Measurements from ENCODE around the gene CSTF2T. TPM values are rescaled to one million over a fixed set of nuclear protein-coding genes. Genes with fewer than 3 reads are reported as not detected.

CSTF2T gene
- total RNA-seq, 4 donors from 2014 or later: 24.1 to 29.3 (median 28.1) TPM

GRCh38 chr10:51679841-51680240 is 19.6 kb downstream of the CSTF2T start:
- Histone ChIP-seq H3K36me3 (no peaks in the 10 kb centered on the region), H3K27ac (no peak overlapping the region), H3K27me3 (no peaks in the 10 kb centered on the region), H3K4me1 (peaks cover 0 to 7% (median 0%) of the 10 kb centered on the region in 3 donors), H3K9me3 (no peaks in the 10 kb centered on the region), H3K4me3 (no peak overlapping the region)
- ATAC-seq: no peak
- WGBS, 2 donors (ENCODE audit: low coverage in 1 of 2): 77 to 100% methylated on average over 3 of the region's 6 CpGs
- no peak for TF ChIP-seq POLR2A (IDR thresholded peaks at IDR 0.05)
- TF ChIP-seq, protein P1, sequence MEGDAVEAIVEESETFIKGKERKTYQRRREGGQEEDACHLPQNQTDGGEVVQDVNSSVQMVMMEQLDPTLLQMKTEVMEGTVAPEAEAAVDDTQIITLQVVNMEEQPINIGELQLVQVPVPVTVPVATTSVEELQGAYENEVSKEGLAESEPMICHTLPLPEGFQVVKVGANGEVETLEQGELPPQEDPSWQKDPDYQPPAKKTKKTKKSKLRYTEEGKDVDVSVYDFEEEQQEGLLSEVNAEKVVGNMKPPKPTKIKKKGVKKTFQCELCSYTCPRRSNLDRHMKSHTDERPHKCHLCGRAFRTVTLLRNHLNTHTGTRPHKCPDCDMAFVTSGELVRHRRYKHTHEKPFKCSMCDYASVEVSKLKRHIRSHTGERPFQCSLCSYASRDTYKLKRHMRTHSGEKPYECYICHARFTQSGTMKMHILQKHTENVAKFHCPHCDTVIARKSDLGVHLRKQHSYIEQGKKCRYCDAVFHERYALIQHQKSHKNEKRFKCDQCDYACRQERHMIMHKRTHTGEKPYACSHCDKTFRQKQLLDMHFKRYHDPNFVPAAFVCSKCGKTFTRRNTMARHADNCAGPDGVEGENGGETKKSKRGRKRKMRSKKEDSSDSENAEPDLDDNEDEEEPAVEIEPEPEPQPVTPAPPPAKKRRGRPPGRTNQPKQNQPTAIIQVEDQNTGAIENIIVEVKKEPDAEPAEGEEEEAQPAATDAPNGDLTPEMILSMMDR (IDR thresholded peaks at IDR 0.05): no peak
- TF ChIP-seq EP300 (IDR thresholded peaks at IDR 0.05): no peak
- no peak for TF ChIP-seq POLR2AphosphoS5 (IDR thresholded peaks at IDR 0.05)

GRCh38 chr10:51675088-51675487 is 24.3 kb downstream of the CSTF2T start:
- no peaks in the 10 kb centered on the region for H3K4me1 ChIP-seq
- H3K4me3 ChIP-seq: no peak overlapping the region
- ATAC-seq: no peak
- TF ChIP-seq POLR2A (IDR thresholded peaks at IDR 0.05) (no peak), EP300 (IDR thresholded peaks at IDR 0.05) (no peak), POLR2AphosphoS5 (IDR thresholded peaks at IDR 0.05) (no peak)
- TF ChIP-seq, protein P1 (IDR thresholded peaks at IDR 0.05): no peak
- H3K36me3 ChIP-seq: no peaks in the 10 kb centered on the region
- H3K27me3 ChIP-seq: no peaks in the 10 kb centered on the region
- no peaks in the 10 kb centered on the region for H3K9me3 ChIP-seq
- H3K27ac ChIP-seq: no peak overlapping the region

GRCh38 chr10:51672039-51672535 is 27.3 kb downstream of the CSTF2T start:
- H3K27ac ChIP-seq: no peak overlapping the region
- no peak for ATAC-seq
- no peaks in the 10 kb centered on the region for H3K9me3 ChIP-seq
- TF ChIP-seq, protein P1 (IDR thresholded peaks at IDR 0.05): no peak
- TF ChIP-seq POLR2A (IDR thresholded peaks at IDR 0.05) (no peak), POLR2AphosphoS5 (IDR thresholded peaks at IDR 0.05) (no peak), EP300 (IDR thresholded peaks at IDR 0.05) (no peak)
- H3K27me3 ChIP-seq: no peaks in the 10 kb centered on the region
- H3K36me3 ChIP-seq: no peaks in the 10 kb centered on the region
- H3K4me3 ChIP-seq: no peak overlapping the region
- H3K4me1 ChIP-seq: peaks cover 3 to 7% (median 5%) of the 10 kb centered on the region in 3 donors

- Histone ChIP-seq H3K4me1 (peaks cover 3 to 10% (median 5%) of the 10 kb centered on the region in 3 donors), H3K27ac (no peak overlapping the region), H3K27me3 (no peaks in the 10 kb centered on the region), H3K9me3 (no peaks in the 10 kb centered on the region), H3K4me3 (no peak overlapping the region), H3K36me3 (no peaks in the 10 kb centered on the region)
- TF ChIP-seq POLR2AphosphoS5 (IDR thresholded peaks at IDR 0.05): no peak
- ATAC-seq: no peak
- 87 to 88% methylated on average over 4 to 5 of the region's 5 CpGs for WGBS, 2 donors (ENCODE audit: low coverage in 1 of 2)
Measured at GRCh38 chr10:51669041-51669440, 30.4 kb downstream of the CSTF2T start.

GRCh38 chr10:51668336-51668689 is 31.1 kb downstream of the CSTF2T start:
- H3K36me3 ChIP-seq: no peaks in the 10 kb centered on the region
- TF ChIP-seq POLR2AphosphoS5 (IDR thresholded peaks at IDR 0.05) (no peak), POLR2A (IDR thresholded peaks at IDR 0.05) (no peak), EP300 (IDR thresholded peaks at IDR 0.05) (no peak)
- TF ChIP-seq, protein P1 (IDR thresholded peaks at IDR 0.05): no peak
- H3K27ac ChIP-seq: no peak overlapping the region
- ATAC-seq: no peak
- H3K9me3 ChIP-seq: no peaks in the 10 kb centered on the region
- H3K27me3 ChIP-seq: no peaks in the 10 kb centered on the region
- H3K4me3 ChIP-seq: no peak overlapping the region
- H3K4me1 ChIP-seq: peaks cover 3 to 10% (median 5%) of the 10 kb centered on the region in 3 donors
